ENCODE measurements around the gene SYT2.
"Not testable (repeated sequence)": the region's sequence is repeated elsewhere in the genome, so short reads cannot be mapped to it uniquely, and the experiment has no call there.

The SYT2 gene

DNA sequence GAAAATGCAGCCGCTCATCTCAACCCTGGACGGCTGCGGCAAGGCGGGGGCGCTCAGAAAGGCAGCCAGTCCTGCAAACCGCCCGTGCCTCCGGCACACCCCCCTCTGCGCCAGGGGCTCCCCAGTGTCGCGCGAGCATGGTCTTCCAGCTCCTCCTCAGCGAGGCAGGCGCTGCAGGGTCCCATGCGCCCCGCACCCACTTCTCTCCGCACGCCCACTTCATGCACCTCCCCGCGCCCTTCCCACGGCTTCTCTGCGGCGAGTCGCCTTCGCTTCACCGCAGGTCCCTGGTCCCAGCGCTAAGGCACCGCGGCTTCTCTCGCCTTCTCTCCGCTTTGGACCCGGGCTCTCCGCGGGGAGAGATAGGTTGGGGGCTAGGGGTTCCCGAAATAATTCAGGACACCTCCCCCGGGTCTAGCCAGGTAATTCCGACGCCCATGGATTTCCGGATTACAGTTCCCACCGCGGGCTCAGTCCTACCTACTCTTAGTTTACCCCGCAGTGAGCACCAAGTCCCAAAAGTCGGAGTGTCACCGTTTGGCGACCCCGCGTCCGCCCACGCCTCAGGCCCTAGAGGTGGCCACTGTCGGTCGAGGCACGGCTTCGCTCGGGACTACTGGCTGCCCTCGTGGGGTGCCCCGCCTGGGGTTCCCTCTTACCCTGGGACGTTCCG lies 67.5 kb downstream of the SYT2 start:
- no peak overlapping the region for H3K27ac ChIP-seq
- TF ChIP-seq CTCF (IDR thresholded peaks at IDR 0.05) (no peak), ZFX (IDR thresholded peaks at IDR 0.05; ENCODE audit: borderline replicate concordance) (no peak)

DNA sequence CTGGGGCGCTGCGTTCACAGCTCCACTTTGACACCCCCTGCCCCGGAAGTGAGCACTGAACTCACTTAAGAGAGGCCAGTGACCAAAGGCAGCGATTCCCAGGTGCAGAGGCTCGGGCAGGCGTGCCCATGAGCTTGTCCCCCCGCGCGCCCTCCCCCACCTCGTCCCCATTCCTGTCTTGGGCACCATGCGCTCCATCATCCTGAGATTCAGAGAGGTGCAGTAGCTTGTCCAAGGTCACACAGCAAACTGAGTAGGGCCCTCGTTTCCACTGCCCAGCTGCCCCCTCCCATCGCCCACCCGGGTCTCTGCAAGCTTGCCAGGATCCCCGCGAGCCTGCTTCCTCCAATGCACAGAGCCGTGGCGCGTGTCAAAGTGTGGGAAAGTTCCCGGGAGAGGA lies 68.0 kb downstream of the SYT2 start:
- H3K27ac ChIP-seq = no peak overlapping the region
- TF ChIP-seq CTCF (IDR thresholded peaks at IDR 0.05) (no peak), ZFX (IDR thresholded peaks at IDR 0.05; ENCODE audit: borderline replicate concordance) (no peak)

DNA sequence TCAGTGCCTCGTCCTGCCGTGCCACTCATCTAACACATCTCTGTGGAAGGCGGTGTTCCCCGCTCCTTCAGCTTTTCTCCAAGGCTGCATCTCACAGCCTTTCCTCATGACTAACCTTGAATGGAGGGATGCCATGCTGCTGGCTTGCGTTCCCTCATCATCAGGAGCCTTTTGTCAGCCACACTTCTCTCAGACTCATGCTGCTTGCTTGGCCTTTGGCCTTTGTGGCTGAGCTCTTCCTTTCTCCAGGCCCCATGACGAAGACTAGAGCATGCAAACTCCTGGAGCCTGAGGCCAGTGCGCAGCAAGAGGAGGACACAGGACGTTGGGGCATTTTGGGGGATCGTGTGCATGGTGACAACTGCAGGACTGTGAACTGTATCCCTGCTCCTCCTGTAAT lies 70.8 kb downstream of the SYT2 start:
- H3K27ac ChIP-seq = no peak overlapping the region
- TF ChIP-seq CTCF (IDR thresholded peaks at IDR 0.05) (no peak), ZFX (IDR thresholded peaks at IDR 0.05; ENCODE audit: borderline replicate concordance) (no peak)

DNA sequence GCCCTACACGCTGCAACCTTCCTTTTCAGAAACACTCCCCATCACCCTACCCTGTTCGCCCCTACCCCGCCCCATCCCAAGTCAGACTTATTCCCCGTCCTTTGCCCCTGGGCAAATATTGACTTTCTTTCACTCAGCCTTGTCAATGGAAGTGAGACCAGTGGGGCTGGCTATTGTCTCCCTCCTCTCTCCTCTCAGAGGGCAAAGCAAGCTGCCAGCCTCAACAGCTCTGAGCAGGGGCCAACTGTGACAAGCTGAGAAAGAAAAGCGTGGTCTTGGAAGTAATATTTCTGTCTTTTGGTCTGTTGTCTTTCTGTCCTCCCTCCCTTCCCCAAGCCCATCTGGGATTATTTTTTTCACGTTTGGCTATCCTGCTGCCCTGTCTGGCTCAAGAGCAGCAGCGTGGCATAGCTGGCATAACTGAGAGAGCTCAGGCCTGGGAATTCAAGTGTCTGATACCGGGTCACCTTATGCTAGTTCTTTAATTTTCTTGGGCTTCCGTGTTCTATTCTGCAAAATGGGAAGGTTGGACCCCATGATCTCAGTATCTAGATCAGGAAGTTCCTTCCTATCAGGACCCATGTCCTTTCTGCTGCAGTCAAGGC lies 71.5 kb downstream of the SYT2 start:
- H3K27ac ChIP-seq = not testable (repeated sequence)

GRCh38 chr1:202638019-202638700 lies 72.1 kb downstream of the SYT2 start:
- H3K27ac ChIP-seq = no peak overlapping the region
- no peak for TF ChIP-seq CTCF (IDR thresholded peaks at IDR 0.05)
- TF ChIP-seq ZFX (IDR thresholded peaks at IDR 0.05; ENCODE audit: borderline replicate concordance) = no peak

DNA sequence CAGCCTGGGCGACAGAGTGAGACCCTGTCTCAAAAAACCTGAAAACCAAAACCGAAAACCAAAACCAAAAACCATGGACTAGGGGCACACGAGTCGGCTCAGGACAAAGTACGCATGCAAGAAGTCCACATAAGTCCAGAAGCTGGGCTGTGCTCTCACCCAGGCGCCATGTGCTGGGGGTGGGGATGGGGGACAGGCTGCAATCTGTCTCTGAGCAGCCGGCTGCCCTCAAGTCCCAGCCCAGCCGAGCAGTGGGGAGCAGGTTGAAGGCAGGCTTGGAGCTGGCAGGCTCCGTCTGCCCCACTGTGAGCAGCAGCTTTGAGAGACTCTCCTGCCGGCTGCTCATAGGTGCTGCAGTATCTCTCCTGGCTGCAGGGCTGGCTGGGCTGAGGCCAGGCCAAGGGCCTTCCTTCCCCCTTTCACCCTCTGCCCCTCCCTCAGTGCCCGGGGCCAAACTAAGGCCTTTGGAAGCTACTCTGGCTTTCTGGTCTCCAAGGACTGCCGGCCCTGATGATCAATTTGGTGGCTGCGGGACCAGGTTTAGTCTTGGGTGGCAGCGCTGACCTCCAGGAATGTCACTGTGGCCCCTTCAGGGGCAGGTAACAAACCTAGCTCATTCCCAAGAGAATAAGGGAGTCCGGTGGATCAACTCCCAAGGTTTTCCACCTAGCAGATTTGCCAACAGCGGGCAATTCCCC lies 72.8 kb downstream of the SYT2 start:
- H3K27ac ChIP-seq = not testable (repeated sequence)

GRCh38 chr1:202636171-202636570 lies 74.1 kb downstream of the SYT2 start:
- not testable (repeated sequence) for H3K27ac ChIP-seq

DNA sequence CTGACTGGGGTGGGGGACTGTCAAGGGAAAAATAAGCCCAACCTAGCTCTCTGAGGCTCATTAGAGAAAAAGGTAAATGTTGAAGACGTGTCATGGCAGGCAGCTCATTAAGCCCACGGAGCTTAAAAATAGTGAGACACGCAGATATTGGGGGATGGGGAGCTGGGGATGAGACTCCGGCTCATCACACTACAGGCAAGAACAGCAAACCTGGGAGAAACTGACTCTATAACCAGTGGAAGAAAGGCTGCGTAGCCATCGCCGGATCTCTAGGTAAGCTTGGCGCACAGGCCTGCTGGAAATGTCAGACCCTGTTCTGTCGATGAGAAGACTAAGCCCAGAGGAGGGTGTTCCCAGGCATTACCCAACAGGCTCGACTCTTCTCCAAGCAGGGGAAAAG lies 78.0 kb downstream of the SYT2 start:
- TF ChIP-seq CTCF (IDR thresholded peaks at IDR 0.05) (no peak), ZFX (IDR thresholded peaks at IDR 0.05; ENCODE audit: borderline replicate concordance) (no peak)
- H3K27ac ChIP-seq = no peak overlapping the region
